Measurements from ENCODE around the gene FHOD3.

GRCh38 chr18:36630917-36631316 is 333.4 kb downstream of the FHOD3 start:
- TF ChIP-seq CTCF (IDR thresholded peaks at IDR 0.05; ENCODE audit: control extremely low read depth in 1 of 3, insufficient read depth in 1 of 3, low read depth in 1 of 3, low read length in 3 of 3): no peak
- TF ChIP-seq CEBPB (IDR thresholded peaks at IDR 0.05; ENCODE audit: low read depth, low read length): no peak
- no peak for TF ChIP-seq POLR2AphosphoS5 (IDR thresholded peaks at IDR 0.05; ENCODE audit: low read depth, low read length)
- no peak for TF ChIP-seq POLR2A (IDR thresholded peaks at IDR 0.05; ENCODE audit: control extremely low read depth in 1 of 2, low read depth in 2 of 2, low read length in 2 of 2)
- TF ChIP-seq CREB1 (IDR thresholded peaks at IDR 0.05): no peak
- no peak for TF ChIP-seq MAX (IDR thresholded peaks at IDR 0.05)
- no peak for TF ChIP-seq FOSL1 (IDR thresholded peaks at IDR 0.05; ENCODE audit: insufficient read depth, low read depth, low read length)
- no peak for TF ChIP-seq RAD21 (IDR thresholded peaks at IDR 0.05 in 1 of 2, conservative IDR thresholded peaks at IDR 0.05 in 1 of 2; ENCODE audit: low read depth in 2 of 2, low read length in 2 of 2)
- TF ChIP-seq RFX5 (IDR thresholded peaks at IDR 0.05; ENCODE audit: borderline replicate concordance, low read depth, low read length): no peak
- TF ChIP-seq KDM1A (IDR thresholded peaks at IDR 0.05; ENCODE audit: borderline replicate concordance, low read length): no peak
- no peak for TF ChIP-seq EP300 (IDR thresholded peaks at IDR 0.05; ENCODE audit: borderline replicate concordance in 1 of 2, low read depth in 2 of 2, low read length in 2 of 2)
